Inferior parietal cortex (tissue), 1 donor: ENCODE measurements around the gene NOTCH3.

Experiments used
- DNase-seq: peaks from one replicate; pipeline ENCODE4 v3.0.0-alpha.2; 2016; ENCODE audit errors: extremely low spot score

NOTCH3 gene

GRCh38 chr19:15161028-15161984, 39.5 kb downstream of the NOTCH3 start:
- DNase-seq, result no peak

GRCh38 chr19:15159251-15159650, 41.5 kb downstream of the NOTCH3 start:
- no peak for DNase-seq

GRCh38 chr19:15156391-15156790, 44.4 kb downstream of the NOTCH3 start:
- no peak for DNase-seq

GRCh38 chr19:15155296-15155695, 45.5 kb downstream of the NOTCH3 start:
- no peak for DNase-seq

GRCh38 chr19:15154002-15154612, 46.7 kb downstream of the NOTCH3 start:
- no peak for DNase-seq

- DNase-seq, result no peak
Measured at GRCh38 chr19:15149737-15150136, 51.1 kb downstream of the NOTCH3 start.

- DNase-seq, result no peak
Measured at GRCh38 chr19:15147090-15147489, 53.7 kb downstream of the NOTCH3 start.

GRCh38 chr19:15144046-15144646, 56.6 kb downstream of the NOTCH3 start:
- no peak for DNase-seq

- no peak for DNase-seq
Measured at GRCh38 chr19:15142313-15142712, 58.5 kb downstream of the NOTCH3 start.

- no peak for DNase-seq
Measured at GRCh38 chr19:15141143-15141542, 59.7 kb downstream of the NOTCH3 start.

- no peak for DNase-seq
Measured at GRCh38 chr19:15138427-15138826, 62.4 kb downstream of the NOTCH3 start.

GRCh38 chr19:15137777-15138176, 63.0 kb downstream of the NOTCH3 start:
- DNase-seq, result no peak

- DNase-seq, result no peak
Measured at GRCh38 chr19:15136234-15136954, 64.4 kb downstream of the NOTCH3 start.

- DNase-seq, result no peak
Measured at GRCh38 chr19:15129856-15130585, 70.8 kb downstream of the NOTCH3 start.

GRCh38 chr19:15128162-15128770, 72.5 kb downstream of the NOTCH3 start:
- no peak for DNase-seq

GRCh38 chr19:15126131-15126910, 74.5 kb downstream of the NOTCH3 start:
- DNase-seq, result peak; percentile 29

GRCh38 chr19:15125232-15126067, 75.3 kb downstream of the NOTCH3 start:
- DNase-seq, result peak; percentile 95

GRCh38 chr19:15124572-15125231, 76.1 kb downstream of the NOTCH3 start:
- DNase-seq, result peak; percentile 1

- peak; percentile 53 for DNase-seq
Measured at GRCh38 chr19:15123900-15124299, 76.9 kb downstream of the NOTCH3 start.
